OCI-M2 (cell line): Measurements from ENCODE around the gene DHX29.

Source experiments
- DNase-seq: peaks from one replicate; lab custom pipeline; 2025; ENCODE audit not compliant: unreplicated experiment; lab: John Stamatoyannopoulos, UW

DHX29 gene

GRCh38 chr5:55232271-55232984 lies 75.1 kb downstream of the DHX29 start:
- peak; percentile 29 for DNase-seq

- peak; percentile 1 for DNase-seq
Measured at GRCh38 chr5:55231919-55232270, 75.6 kb downstream of the DHX29 start.

GRCh38 chr5:55231029-55231918 lies 76.2 kb downstream of the DHX29 start:
- DNase-seq = peak; percentile 1

GRCh38 chr5:55230086-55230629 lies 77.3 kb downstream of the DHX29 start:
- no peak for DNase-seq

GRCh38 chr5:55227664-55228430 lies 79.6 kb downstream of the DHX29 start:
- DNase-seq = no peak

- DNase-seq = peak; percentile 3
Measured at GRCh38 chr5:55226934-55227663, 80.4 kb downstream of the DHX29 start, which contains the start of gene MCIDAS. Gene MCIDAS (minus strand): TSS chr5:55227315. CDS start chr5:55227138, 177 bp downstream.

- no peak for DNase-seq
Measured at GRCh38 chr5:55226027-55226933, 81.2 kb downstream of the DHX29 start.

- no peak for DNase-seq
Measured at GRCh38 chr5:55225346-55225745, 82.1 kb downstream of the DHX29 start.

GRCh38 chr5:55223812-55224240 lies 83.7 kb downstream of the DHX29 start:
- DNase-seq = no peak

GRCh38 chr5:55222985-55223811 lies 84.3 kb downstream of the DHX29 start:
- no peak for DNase-seq

- no peak for DNase-seq
Measured at GRCh38 chr5:55222092-55222984, 85.2 kb downstream of the DHX29 start.

- peak; percentile 4 for DNase-seq
Measured at GRCh38 chr5:55220433-55221185, 86.9 kb downstream of the DHX29 start.

- no peak for DNase-seq
Measured at GRCh38 chr5:55219770-55220169, 87.7 kb downstream of the DHX29 start.

- DNase-seq = no peak
Measured at GRCh38 chr5:55218967-55219366, 88.5 kb downstream of the DHX29 start.

GRCh38 chr5:55211184-55211874 lies 96.2 kb downstream of the DHX29 start:
- DNase-seq = no peak
